Thyroid gland (tissue), 4 donors: Measurements from ENCODE around the gene COL9A1.

Source experiments
- POLR2A ChIP-seq, 2 donors: fragments of 450-650 bp; IDR thresholded peaks; one replicate each; pipeline ENCODE4 v1.6.1; 2017; ENCODE audit warnings: antibody characterized with exemption in 2 of 2, mild to moderate bottlenecking in 2 of 2, moderate library complexity in 1 of 2
- TF ChIP-seq, protein P1 (sequence below), 6 experiments: fragments of 200-600 bp in 3 of 6; fragments of 450-650 bp in 3 of 6; sonication (generic) in 3 of 6; IDR thresholded peaks; one replicate each; pipeline ENCODE4 v1.5.1; 2016 to 2019; ENCODE audit warnings: antibody characterized with exemption in 6 of 6, mild to moderate bottlenecking in 2 of 6, inconsistent platforms in 1 of 6, moderate library complexity in 1 of 6

DNA sequence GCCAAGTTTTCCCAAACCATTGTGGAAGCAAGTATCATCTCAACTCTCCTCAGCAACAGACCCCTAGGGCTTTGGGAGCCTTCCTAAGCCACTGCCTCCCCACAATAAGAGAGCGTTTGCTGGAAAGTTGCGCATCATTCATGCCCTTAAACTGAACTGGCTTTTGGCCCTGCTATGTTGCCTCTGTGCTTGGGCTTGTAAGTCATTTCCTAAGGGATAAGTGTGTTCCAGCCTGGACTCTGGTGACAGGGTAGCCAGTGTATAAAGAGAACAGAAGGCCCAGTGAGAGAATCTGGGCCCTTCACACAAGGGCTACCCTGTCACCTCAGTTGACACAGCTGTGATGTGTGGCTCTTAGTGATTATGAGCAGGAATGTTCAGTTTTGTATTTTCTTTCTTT is 77.8 kb downstream of the COL9A1 start:
- TF ChIP-seq, protein P1, sequence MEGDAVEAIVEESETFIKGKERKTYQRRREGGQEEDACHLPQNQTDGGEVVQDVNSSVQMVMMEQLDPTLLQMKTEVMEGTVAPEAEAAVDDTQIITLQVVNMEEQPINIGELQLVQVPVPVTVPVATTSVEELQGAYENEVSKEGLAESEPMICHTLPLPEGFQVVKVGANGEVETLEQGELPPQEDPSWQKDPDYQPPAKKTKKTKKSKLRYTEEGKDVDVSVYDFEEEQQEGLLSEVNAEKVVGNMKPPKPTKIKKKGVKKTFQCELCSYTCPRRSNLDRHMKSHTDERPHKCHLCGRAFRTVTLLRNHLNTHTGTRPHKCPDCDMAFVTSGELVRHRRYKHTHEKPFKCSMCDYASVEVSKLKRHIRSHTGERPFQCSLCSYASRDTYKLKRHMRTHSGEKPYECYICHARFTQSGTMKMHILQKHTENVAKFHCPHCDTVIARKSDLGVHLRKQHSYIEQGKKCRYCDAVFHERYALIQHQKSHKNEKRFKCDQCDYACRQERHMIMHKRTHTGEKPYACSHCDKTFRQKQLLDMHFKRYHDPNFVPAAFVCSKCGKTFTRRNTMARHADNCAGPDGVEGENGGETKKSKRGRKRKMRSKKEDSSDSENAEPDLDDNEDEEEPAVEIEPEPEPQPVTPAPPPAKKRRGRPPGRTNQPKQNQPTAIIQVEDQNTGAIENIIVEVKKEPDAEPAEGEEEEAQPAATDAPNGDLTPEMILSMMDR (IDR thresholded peaks at IDR 0.05) = no peak
- TF ChIP-seq POLR2A (IDR thresholded peaks at IDR 0.05) = no peak
